NB4 (cell line): ENCODE measurements around the gene IL1A.
"Not testable (repeated sequence)": the region's sequence is repeated elsewhere in the genome, so short reads cannot be mapped to it uniquely, and the experiment has no call there.

Source experiments
- DNase-seq: peaks from one replicate; pipeline ENCODE4 v3.0.0; 2010; ENCODE audit warnings: low read depth
- H3K4me3 ChIP-seq: one replicate; pipeline ENCODE4 v1.5.1; 2011; ENCODE audit warnings: mild to moderate bottlenecking, low read depth, low read length, moderate library complexity
- CTCF ChIP-seq: IDR thresholded peaks from one replicate; pipeline ENCODE4 v1.5.1; 2012; ENCODE audit warnings: low read depth, low read length
- MAX ChIP-seq: IDR thresholded peaks from 2 replicates; pipeline ENCODE4 v1.6.1; 2011; ENCODE audit warnings: low read depth, low read length
- MYC ChIP-seq: IDR thresholded peaks from 2 replicates; pipeline ENCODE4 v1.6.1; 2011; ENCODE audit warnings: low read depth, low read length
- POLR2A ChIP-seq: IDR thresholded peaks from 2 replicates; pipeline ENCODE4 v1.6.1; 2011; ENCODE audit warnings: mild to moderate bottlenecking; ENCODE audit not compliant: insufficient read length; ENCODE audit errors: extremely low read depth

IL1A gene, protein sequence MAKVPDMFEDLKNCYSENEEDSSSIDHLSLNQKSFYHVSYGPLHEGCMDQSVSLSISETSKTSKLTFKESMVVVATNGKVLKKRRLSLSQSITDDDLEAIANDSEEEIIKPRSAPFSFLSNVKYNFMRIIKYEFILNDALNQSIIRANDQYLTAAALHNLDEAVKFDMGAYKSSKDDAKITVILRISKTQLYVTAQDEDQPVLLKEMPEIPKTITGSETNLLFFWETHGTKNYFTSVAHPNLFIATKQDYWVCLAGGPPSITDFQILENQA

GRCh38 chr2:112784199-112785189, at the start of gene IL1A:
IL1A (minus strand) TSS chr2:112784493; CDS start chr2:112783770, 723 bp downstream.
- peak; percentile 74 for DNase-seq
- TF ChIP-seq MYC (no peak), CTCF (no peak), MAX (no peak), POLR2A (no peak)
- peak within 1 kb of the TSS; percentile 37 for H3K4me3 ChIP-seq

DNA sequence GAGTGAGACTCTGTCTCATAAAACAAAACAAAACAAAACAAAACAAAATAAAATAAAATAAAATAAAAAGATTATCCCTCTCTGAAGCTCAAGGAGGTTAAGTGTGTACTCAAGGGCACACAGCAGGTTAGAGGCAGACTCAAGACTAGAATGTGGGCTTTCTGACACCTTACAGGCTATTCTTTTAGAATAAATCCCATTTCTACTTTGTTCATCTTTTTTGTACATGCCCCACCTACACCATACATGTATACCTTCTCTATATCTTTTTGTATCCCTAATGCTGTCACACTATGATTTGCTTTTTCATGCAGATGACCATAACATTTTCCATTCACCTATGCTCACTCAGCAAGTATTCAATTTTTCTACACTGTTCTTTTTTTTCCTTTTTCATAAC, 49.7 kb upstream of the IL1A start:
- DNase-seq = no peak
- H3K4me3 ChIP-seq = no peak overlapping the region
- TF ChIP-seq CTCF (no peak), MAX (no peak), MYC (no peak), POLR2A (no peak)

DNA sequence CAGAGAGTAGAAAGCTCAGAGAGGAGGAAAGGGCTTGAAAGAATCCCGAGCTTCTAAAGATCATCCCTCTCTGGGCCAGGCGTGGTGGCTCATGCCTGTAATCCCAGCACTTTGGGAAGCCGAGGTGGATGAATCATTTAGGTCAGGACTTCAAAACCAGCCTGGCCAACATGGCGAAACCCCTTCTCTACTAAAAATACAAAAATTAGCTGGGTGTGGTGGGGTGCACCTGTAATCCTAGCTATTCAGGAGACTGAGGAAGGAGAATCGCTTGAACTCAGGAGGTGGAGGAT, 49.3 kb upstream of the IL1A start:
- not testable (repeated sequence) for H3K4me3 ChIP-seq, DNase-seq

DNA sequence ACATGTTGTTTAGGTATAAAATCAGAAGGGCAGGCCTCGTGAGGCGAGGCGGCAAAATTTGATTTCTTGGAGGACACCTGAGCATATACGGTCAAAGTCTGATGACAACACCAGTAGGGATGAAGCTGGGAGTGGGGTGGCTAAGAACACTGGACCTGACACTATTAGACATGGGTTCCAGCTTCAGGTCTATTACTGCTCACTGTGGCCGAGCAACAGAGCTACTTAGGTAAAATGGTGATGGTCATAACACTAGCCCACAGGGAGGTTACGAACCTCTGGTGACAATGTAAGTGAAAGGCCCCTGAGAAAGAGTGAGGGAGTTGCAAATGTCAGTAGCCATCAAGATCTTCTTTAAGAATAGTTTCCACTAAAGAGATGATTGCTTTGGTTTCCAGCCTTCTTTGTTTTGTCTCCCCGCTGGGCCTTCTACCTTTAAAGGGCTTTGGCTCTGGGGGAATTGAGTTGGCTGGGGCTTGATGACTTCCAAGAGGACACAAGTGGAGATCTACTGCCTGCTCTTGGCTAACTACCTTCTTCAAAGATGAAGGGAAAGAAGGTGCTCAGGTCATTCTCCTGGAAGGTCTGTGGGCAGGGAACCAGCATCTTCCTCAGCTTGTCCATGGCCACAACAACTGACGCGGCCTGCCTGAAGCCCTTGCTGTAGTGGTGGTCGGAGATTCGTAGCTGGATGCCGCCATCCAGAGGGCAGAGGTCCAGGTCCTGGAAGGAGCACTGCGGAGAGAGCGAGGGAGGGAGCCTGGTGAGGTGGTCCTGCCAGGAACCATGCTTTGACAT, 48.7 kb upstream of the IL1A start:
- TF ChIP-seq CTCF = no peak
- TF ChIP-seq POLR2A = no peak
- no peak for TF ChIP-seq MAX
- H3K4me3 ChIP-seq = no peak overlapping the region
- no peak for DNase-seq

- no peak for DNase-seq
Observed at GRCh38 chr2:112831946-112832840, 47.9 kb upstream of the IL1A start.

More at GRCh38 chr2:112831946-112832840, 47.9 kb upstream of the IL1A start:
- H3K4me3 ChIP-seq = no peak overlapping the region
- TF ChIP-seq MYC (no peak), CTCF (no peak), POLR2A (no peak), MAX (no peak)
